Endothelial cell of umbilical vein (primary cell): ENCODE measurements around the gene SYNGR1. TPM values are rescaled to one million over a fixed set of nuclear protein-coding genes. Genes with fewer than 3 reads are reported as not detected.

Source experiments
- BruUV-seq: library from RNA; stranded (reverse); fragments of 400-500 nt; replicated peaks from 2 replicates; lab custom pipeline; 2021; lab: Mats Ljungman, UMichigan
- CTCF ChIA-PET: fragments of 300-600, 350-600 bp; sonication (Branson Sonifier 250); formaldehyde crosslinking; loops from one replicate; lab custom pipeline; 2021; ENCODE audit warnings: antibody characterized with exemption, inconsistent platforms; lab: Charles Lee
- POLR2A ChIA-PET: fragments of 300-600, 350-600 bp; sonication (Branson Sonifier 250); formaldehyde crosslinking; loops from one replicate; lab custom pipeline; 2021; ENCODE audit warnings: antibody characterized with exemption, inconsistent platforms; lab: Charles Lee
- DNase-seq: peaks from one replicate; pipeline ENCODE4 v3.0.0-alpha.2; 2011; ENCODE audit warnings: low read depth, low spot score
- FAIRE-seq: peaks from 2 replicates; lab custom pipeline; 2011; peaks lifted over from hg19 to GRCh38; lab: Jason Lieb, UNC
- H2AFZ ChIP-seq: 2 replicates; pipeline ENCODE4 v1.6.0; 2012; ENCODE audit warnings: low read depth, low read length, control low read depth, inconsistent platforms
- H3K27ac ChIP-seq: 2 replicates; pipeline ENCODE4 v1.5.1; 2011; ENCODE audit warnings: low read depth, mild to moderate bottlenecking, control low read depth, low read length, moderate library complexity; ENCODE audit not compliant: insufficient read depth
- H3K27me3 ChIP-seq, 2 experiments: 2 replicates each; pipeline versions ENCODE4 v1.6.0 to v1.6.1; 2011; ENCODE audit warnings: low read length in 2 of 2, mixed read lengths in 1 of 2; ENCODE audit not compliant: control insufficient read depth in 2 of 2, insufficient read depth in 2 of 2
- H3K36me3 ChIP-seq, 2 experiments: 2 replicates in 1 of 2; 3 replicates in 1 of 2; pipeline ENCODE4 v1.5.1; 2011; ENCODE audit warnings: low read length in 2 of 2, mild to moderate bottlenecking in 1 of 2, moderate library complexity in 1 of 2; ENCODE audit not compliant: control insufficient read depth in 2 of 2, insufficient read depth in 2 of 2; ENCODE audit errors: extremely low read depth in 1 of 2
- H3K4me1 ChIP-seq: 3 replicates; pipeline ENCODE4 v1.5.1; 2011; ENCODE audit warnings: mild to moderate bottlenecking, low read length; ENCODE audit not compliant: control insufficient read depth, insufficient read depth; ENCODE audit errors: extremely low read depth
- H3K4me2 ChIP-seq: 2 replicates; pipeline ENCODE4 v1.6.1; 2011; ENCODE audit warnings: low read length, control low read depth, mixed read lengths; ENCODE audit not compliant: insufficient read depth
- H3K4me3 ChIP-seq, 3 experiments: fragments of 200-600 bp in 1 of 3; sonication (generic), shearing (Covaris generic) in 1 of 3; replicated peaks in 1 of 3; 2 replicates each; pipeline ENCODE4 v1.5.1; 2011 to 2016; ENCODE audit warnings: control low read depth in 3 of 3, low read length in 3 of 3, mild to moderate bottlenecking in 2 of 3, inconsistent platforms in 1 of 3, low read depth in 1 of 3, moderate library complexity in 1 of 3; ENCODE audit not compliant: insufficient read depth in 1 of 3
- H3K79me2 ChIP-seq: 2 replicates; pipeline ENCODE4 v1.6.0; 2012; ENCODE audit warnings: low read length, inconsistent platforms; ENCODE audit not compliant: control insufficient read depth, insufficient read depth
- H3K9ac ChIP-seq: replicated peaks from 2 replicates; pipeline ENCODE3; 2011; ENCODE audit warnings: low read length, control low read depth; ENCODE audit not compliant: insufficient read depth; ENCODE audit errors: extremely low read depth
- H3K9me1 ChIP-seq: replicated peaks from 3 replicates; pipeline ENCODE4 v1.6.0; 2011; ENCODE audit warnings: mild to moderate bottlenecking, low read length; ENCODE audit not compliant: control insufficient read depth, insufficient read depth; ENCODE audit errors: extremely low read depth
- H3K9me3 ChIP-seq: replicated peaks from 2 replicates; pipeline ENCODE4 v1.5.1; 2012; ENCODE audit warnings: low read length, inconsistent platforms; ENCODE audit not compliant: control insufficient read depth, insufficient read depth
- H4K20me1 ChIP-seq: replicated peaks from 2 replicates; pipeline ENCODE3; 2011; ENCODE audit warnings: mild to moderate bottlenecking, low read length; ENCODE audit not compliant: control insufficient read depth, insufficient read depth; ENCODE audit errors: extremely low read depth
- EZH2 ChIP-seq: IDR thresholded peaks from 2 replicates; pipeline ENCODE4 v1.6.1; 2012; ENCODE audit warnings: borderline replicate concordance, low read depth, mild to moderate bottlenecking, moderate library complexity, low read length, inconsistent platforms; ENCODE audit not compliant: severe bottlenecking
- FOS ChIP-seq: IDR thresholded peaks from 2 replicates; pipeline ENCODE4 v1.6.1; 2011; ENCODE audit warnings: mild to moderate bottlenecking, low read length, moderate library complexity, borderline replicate concordance; ENCODE audit not compliant: insufficient read depth
- GATA2 ChIP-seq: IDR thresholded peaks from 2 replicates; pipeline ENCODE4 v1.7.0; 2011; ENCODE audit warnings: low read depth, mild to moderate bottlenecking, moderate library complexity, mixed read lengths, low read length; ENCODE audit not compliant: insufficient read length, insufficient read depth
- JUN ChIP-seq: IDR thresholded peaks from 2 replicates; pipeline ENCODE4 v1.6.1; 2011; ENCODE audit warnings: borderline replicate concordance, low read depth; ENCODE audit not compliant: insufficient read length, insufficient read depth
- MAX ChIP-seq: IDR thresholded peaks from 2 replicates; pipeline ENCODE4 v1.6.1; 2011; ENCODE audit not compliant: insufficient read depth, insufficient read length
- MYC ChIP-seq: IDR thresholded peaks from one replicate; pipeline ENCODE4 v1.6.1; 2011; ENCODE audit warnings: mild to moderate bottlenecking, low read depth, low read length
- POLR2A ChIP-seq: IDR thresholded peaks from 2 replicates; pipeline ENCODE4 v1.6.1; 2012; ENCODE audit warnings: low read depth, mild to moderate bottlenecking, control low read depth, low read length
- POLR2AphosphoS5 ChIP-seq: IDR thresholded peaks from 2 replicates; pipeline ENCODE4 v1.6.1; 2012; ENCODE audit warnings: low read depth, mild to moderate bottlenecking, control low read depth, low read length, moderate library complexity; ENCODE audit not compliant: insufficient read depth
- dilution Hi-C: fragments of 300-500 bp; cut with MboI; formaldehyde crosslinking; loops from one replicate; pipeline ENCODE4 v1.15.0; 2019; ENCODE audit warnings: low sequenced_read_pairs; ENCODE audit not compliant: extremely low pct_ligation_motif_present
- intact Hi-C: fragments of 100-400 bp; cut with micrococcal nuclease; formaldehyde crosslinking; loops from one replicate; pipeline ENCODE4 v1.10.0; 2022
- polyA plus RNA-seq, 4 experiments: library from polyadenylated mRNA; depleted of rRNA in 3 of 4; stranded (reverse) in 3 of 4; unstranded in 1 of 4; fragments of >200 nt; gene quantifications; 2 replicates each; pipeline versions ENCODE4 v1.2.1 to v1.2.3, GENCODE V29; 2011 to 2012; ENCODE audit warnings: missing spikeins in 1 of 4
- total RNA-seq: library from RNA; stranded (reverse); gene quantifications from 2 replicates; pipeline ENCODE4 v1.2.3, GENCODE V29; 2021
- TF ChIP-seq, protein P1 (sequence below), 2 donors: IDR thresholded peaks; 1 replicate in 1 of 2; 2 replicates in 1 of 2; pipeline ENCODE4 v1.5.1; 2011; ENCODE audit warnings: low read length in 2 of 2, mild to moderate bottlenecking in 2 of 2, moderate library complexity in 2 of 2, control low read depth in 1 of 2, inconsistent platforms in 1 of 2, low read depth in 1 of 2; ENCODE audit not compliant: insufficient read depth in 1 of 2; ENCODE audit errors: extremely low read depth in 1 of 2

Gene SYNGR1
- total and polyA plus RNA-seq, 2 donors (not counting 3 experiments of a cell fraction or from before 2014, with no cell fraction given): 3.8 to 10.2 TPM

GRCh38 chr22:39350757-39351688 is 1.2 kb downstream of the SYNGR1 start:
- no peak overlapping the region for H3K4me2 ChIP-seq
- dilution Hi-C loops (no loop called here), intact Hi-C loops (loop anchor here (5.0 kb wide), 1 partner anchor 46 kb away; the partner anchor contains the start of gene TAB1)
- H2AFZ ChIP-seq: no peak overlapping the region
- peaks cover 4% of the 10 kb centered on the region for H3K4me1 ChIP-seq
- H3K9ac ChIP-seq: no peak overlapping the region
- no peaks in the 10 kb centered on the region for H3K9me1 ChIP-seq
- no peaks in the 10 kb centered on the region for H3K79me2 ChIP-seq
- FAIRE-seq (no peak), DNase-seq (no peak)
- H4K20me1 ChIP-seq: no peaks in the 10 kb centered on the region
- CTCF ChIA-PET: interaction anchor here (2.0 kb wide), 1 partner anchor 7 kb away, joined by 8 read pairs; no protein-coding TSS in a partner anchor
- POLR2A ChIA-PET: no interaction called here
- H3K9me3 ChIP-seq: no peaks in the 10 kb centered on the region
- H3K27ac ChIP-seq: no peak overlapping the region
- H3K36me3 ChIP-seq: no peaks in the 10 kb centered on the region
- peaks cover 0 to 2% of the 10 kb centered on the region in 2 experiments for H3K27me3 ChIP-seq
- BruUV-seq: no TSS peak
- TF ChIP-seq MYC (no peak), GATA2 (no peak), EZH2 (no peak), MAX (no peak), JUN (no peak), FOS (no peak), POLR2AphosphoS5 (no peak), POLR2A (no peak)
- TF ChIP-seq, protein P1, sequence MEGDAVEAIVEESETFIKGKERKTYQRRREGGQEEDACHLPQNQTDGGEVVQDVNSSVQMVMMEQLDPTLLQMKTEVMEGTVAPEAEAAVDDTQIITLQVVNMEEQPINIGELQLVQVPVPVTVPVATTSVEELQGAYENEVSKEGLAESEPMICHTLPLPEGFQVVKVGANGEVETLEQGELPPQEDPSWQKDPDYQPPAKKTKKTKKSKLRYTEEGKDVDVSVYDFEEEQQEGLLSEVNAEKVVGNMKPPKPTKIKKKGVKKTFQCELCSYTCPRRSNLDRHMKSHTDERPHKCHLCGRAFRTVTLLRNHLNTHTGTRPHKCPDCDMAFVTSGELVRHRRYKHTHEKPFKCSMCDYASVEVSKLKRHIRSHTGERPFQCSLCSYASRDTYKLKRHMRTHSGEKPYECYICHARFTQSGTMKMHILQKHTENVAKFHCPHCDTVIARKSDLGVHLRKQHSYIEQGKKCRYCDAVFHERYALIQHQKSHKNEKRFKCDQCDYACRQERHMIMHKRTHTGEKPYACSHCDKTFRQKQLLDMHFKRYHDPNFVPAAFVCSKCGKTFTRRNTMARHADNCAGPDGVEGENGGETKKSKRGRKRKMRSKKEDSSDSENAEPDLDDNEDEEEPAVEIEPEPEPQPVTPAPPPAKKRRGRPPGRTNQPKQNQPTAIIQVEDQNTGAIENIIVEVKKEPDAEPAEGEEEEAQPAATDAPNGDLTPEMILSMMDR (IDR thresholded peaks at IDR 0.05; ENCODE audit: extremely low read depth in 1 of 2, insufficient read depth in 1 of 2, low read depth in 1 of 2, low read length in 2 of 2): no peak
- no peak overlapping the region for H3K4me3 ChIP-seq
